ENCODE data around the gene FOXD2.

- TF ChIP-seq CTCF (IDR thresholded peaks at IDR 0.05), result no peak
- no peak for TF ChIP-seq POLR2A (IDR thresholded peaks at IDR 0.05)
Observed at GRCh38 chr1:47448462-47449222, 10.8 kb downstream of the FOXD2 start.
